Measurements from ENCODE around the gene TSSC4. TPM values are rescaled to one million over a fixed set of nuclear protein-coding genes. Genes with fewer than 3 reads are reported as not detected.

The TSSC4 gene
- total and polyA plus RNA-seq, 9 of the 15 experiments (the other 6 are each of a cell fraction or from before 2014, with no cell fraction given) = 0.41 to 54.2 (median 11.0) TPM

GRCh38 chr11:2366733-2367132 lies 33.8 kb upstream of the TSSC4 start (continued):
- TF ChIP-seq SAFB2 (IDR thresholded peaks at IDR 0.05; ENCODE audit: borderline replicate concordance, low read depth, low read length, severe bottlenecking) = no peak
- TF ChIP-seq THAP12 (CRISPR knock-in tag; IDR thresholded peaks at IDR 0.05) = no peak
- TF ChIP-seq TFAM (CRISPR knock-in tag; conservative IDR thresholded peaks at IDR 0.05) = no peak

GRCh38 chr11:2367266-2368160 lies 33.0 kb upstream of the TSSC4 start:
- ChIA-PET POLR2A (interaction anchor here (1.9 to 2.0 kb wide), 2 partner anchors 10 to 33 kb away, joined by 7 to 11 read pairs; partner anchors contain the start of genes CD81 and TSSC4), CTCF (ENCODE audit: low intra/inter-chr PET ratio) (no interaction called here)
- FAIRE-seq = no peak
- Histone ChIP-seq H3K9me1 (ENCODE audit: control insufficient read depth, insufficient read depth, low read length) (no peaks in the 10 kb centered on the region), H3K4me3 (no peak overlapping the region), H3K9ac (ENCODE audit: insufficient read depth in 1 of 2, low read depth in 2 of 2, low read length in 2 of 2) (no peak overlapping the region; a peak in 1 of 4 replicates), H3K27me3 (ENCODE audit: control insufficient read depth in 2 of 2, insufficient read depth in 2 of 2, low read length in 2 of 2) (peaks cover 5 to 52% of the 10 kb centered on the region in 2 experiments; a peak in 4 of 5 replicates), H3K4me1 (replicated peaks in 1 of 2; ENCODE audit: control insufficient read depth in 2 of 2, insufficient read depth in 2 of 2, low read length in 2 of 2) (peaks cover 0 to 10% of the 10 kb centered on the region in 2 experiments; a peak in 2 of 5 replicates), H3K4me2 (ENCODE audit: insufficient read depth, low read length) (no peak overlapping the region), H3K27ac (ENCODE audit: extremely low read depth, low read depth, low read length) (no peak overlapping the region), H3K36me3 (ENCODE audit: control insufficient read depth, insufficient read depth, low read length) (no peaks in the 10 kb centered on the region), H2AFZ (ENCODE audit: low read depth, low read length) (no peak overlapping the region), H3K9me3 (replicated peaks; ENCODE audit: control insufficient read depth, insufficient read depth, low read depth, low read length) (no peaks in the 10 kb centered on the region), H3K79me2 (ENCODE audit: control insufficient read depth, insufficient read depth, low read length) (no peaks in the 10 kb centered on the region), H4K20me1 (replicated peaks; ENCODE audit: control insufficient read depth, insufficient read depth, low read length) (peaks cover 21% of the 10 kb centered on the region)
- intact Hi-C loops (cut with micrococcal nuclease) = no loop called here
- BruUV-seq (replicated peaks) = no TSS peak
- no peak for ATAC-seq
- in situ Hi-C loops (cut with MboI) = no loop called here
- 10% methylated on average over 14 of the region's 17 CpGs for WGBS (ENCODE audit: insufficient coverage, low coverage, missing lambda C conversion rate)
- DNase-seq (ENCODE audit: extremely low read depth in 1 of 4, low spot score in 3 of 4) = no peak
- TF ChIP-seq ZNF232 (CRISPR knock-in tag; IDR thresholded peaks at IDR 0.05) (no peak), PHF20 (IDR thresholded peaks at IDR 0.05; ENCODE audit: partially characterized antibody) (no peak), YY1 (IDR thresholded peaks at IDR 0.05; ENCODE audit: borderline replicate concordance in 1 of 3, control insufficient read depth in 1 of 3, extremely low read depth in 1 of 3, insufficient read depth in 3 of 3, insufficient read length in 1 of 3, insufficient replicate concordance in 2 of 3, low read depth in 1 of 3, low read length in 2 of 3) (no peak), ATF7 (IDR thresholded peaks at IDR 0.05) (no peak), SMAD2 (IDR thresholded peaks at IDR 0.05; ENCODE audit: low read depth, low read length) (no peak), L3MBTL2 (IDR thresholded peaks at IDR 0.05) (no peak), TCF3 (CRISPR knock-in tag; IDR thresholded peaks at IDR 0.05) (no peak), RNF219 (CRISPR knock-in tag; IDR thresholded peaks at IDR 0.05) (no peak), SRSF7 (optimal IDR thresholded peaks at IDR 0.05; ENCODE audit: low read depth, low read length) (no peak), ZNF146 (CRISPR knock-in tag; IDR thresholded peaks at IDR 0.05; ENCODE audit: unreplicated experiment) (no peak)

Data from K562 (cell line).